Lung (tissue), 12 donors: ENCODE results near the gene ZMYND12. TPM values are rescaled to one million over a fixed set of nuclear protein-coding genes. Genes with fewer than 3 reads are reported as not detected.

Source experiments
- ATAC-seq: fragments of 200-7000 bp; cut with Tn5 transposase; one replicate; pipeline ENCODE4 v1.9.1; 2020; ENCODE audit warnings: moderate number of reproducible peaks; ENCODE audit not compliant: insufficient read depth, low FRiP score
- DNase-seq, 3 donors: peaks; one replicate each; pipeline ENCODE4 v3.0.0-alpha.2; 2013 to 2017
- H3K27ac ChIP-seq, 2 donors: one replicate each; pipeline ENCODE4 v1.5.1; 2013; ENCODE audit warnings: mild to moderate bottlenecking in 2 of 2, moderate library complexity in 2 of 2, control low read depth in 1 of 2, inconsistent platforms in 1 of 2, low read depth in 1 of 2, low read length in 1 of 2
- H3K27me3 ChIP-seq, 3 donors: one replicate each; pipeline ENCODE4 v1.5.1; 2013; ENCODE audit warnings: low read length in 2 of 3; ENCODE audit not compliant: control insufficient read depth in 3 of 3, insufficient read depth in 3 of 3
- H3K36me3 ChIP-seq, 4 donors: one replicate each; pipeline ENCODE4 v1.5.1; 2013; ENCODE audit warnings: low read length in 4 of 4, mild to moderate bottlenecking in 1 of 4, moderate library complexity in 1 of 4; ENCODE audit not compliant: control insufficient read depth in 4 of 4, insufficient read depth in 4 of 4
- H3K4me1 ChIP-seq, 5 donors: one replicate each; pipeline ENCODE4 v1.5.1; 2013; ENCODE audit warnings: low read length in 5 of 5, mild to moderate bottlenecking in 2 of 5, moderate library complexity in 1 of 5; ENCODE audit not compliant: control insufficient read depth in 5 of 5, insufficient read depth in 5 of 5
- H3K4me3 ChIP-seq: one replicate; pipeline ENCODE4 v1.5.1; 2013; ENCODE audit warnings: mild to moderate bottlenecking, control low read depth, moderate library complexity
- H3K9ac ChIP-seq, 2 donors: one replicate each; pipeline ENCODE4 v1.5.1; 2013; ENCODE audit warnings: low read length in 2 of 2, control low read depth in 1 of 2; ENCODE audit not compliant: insufficient read depth in 1 of 2
- H3K9me3 ChIP-seq, 4 donors: one replicate each; pipeline ENCODE4 v1.5.1; 2013; ENCODE audit warnings: low read length in 3 of 4, mild to moderate bottlenecking in 1 of 4, moderate library complexity in 1 of 4; ENCODE audit not compliant: control insufficient read depth in 4 of 4, insufficient read depth in 3 of 4
- CTCF ChIP-seq: IDR thresholded peaks from 2 replicates; pipeline ENCODE4 v1.5.1; 2012; ENCODE audit warnings: mild to moderate bottlenecking; ENCODE audit errors: control extremely low read depth, extremely low read depth
- WGBS, 2 donors: extraction: QIAGEN DNeasy Blood & Tissue Kit; methylation state at CpG; one replicate each; pipeline ENCODE4 v1.1.7; 2013; 5-methylcytosine and 5-hydroxymethylcytosine counted together
- polyA plus RNA-seq, 2 donors: library from polyadenylated mRNA; stranded (reverse); fragments of 200-250 nt; gene quantifications; one replicate each; pipeline ENCODE4 v1.2.1, GENCODE V29; 2013
- total RNA-seq, 2 donors: library from RNA; depleted of rRNA in 1 of 2; stranded (reverse); fragments of >200 nt in 1 of 2; gene quantifications; one replicate each; pipeline ENCODE4 v1.2.1, GENCODE V29; 2014 to 2021
- donor health status: control.
- donor health status: control.
- donor health status: Bipolar disorder and iron deficiency.
- donor health status: healthy.
- donor health status: DM: yes; HTN: yes; CAD: no.

Gene ZMYND12
- total and polyA plus RNA-seq, 4 donors = 3.9 to 9.1 (median 6.0) TPM

GRCh38 chr1:42424201-42424600 lies 31.6 kb downstream of the ZMYND12 start:
- no peak overlapping the region for H3K9ac ChIP-seq
- H3K4me1 ChIP-seq = peaks cover 0 to 30% (median 27%) of the 10 kb centered on the region in 5 donors
- no peak for TF ChIP-seq CTCF
- H3K27ac ChIP-seq = no peak overlapping the region
- no peaks in the 10 kb centered on the region for H3K9me3 ChIP-seq
- WGBS, 2 donors = 91 to 92% methylated on average over 4 of the region's 4 CpGs
- ATAC-seq (no peak), DNase-seq (no peak)
- no peaks in the 10 kb centered on the region for H3K36me3 ChIP-seq
- H3K4me3 ChIP-seq = no peak overlapping the region
- no peaks in the 10 kb centered on the region for H3K27me3 ChIP-seq

GRCh38 chr1:42423681-42424080 lies 32.1 kb downstream of the ZMYND12 start:
- TF ChIP-seq CTCF = no peak
- Histone ChIP-seq H3K4me1 (peaks cover 0 to 31% (median 27%) of the 10 kb centered on the region in 5 donors), H3K9me3 (no peaks in the 10 kb centered on the region), H3K27ac (no peak overlapping the region), H3K27me3 (no peaks in the 10 kb centered on the region), H3K4me3 (no peak overlapping the region), H3K36me3 (no peaks in the 10 kb centered on the region), H3K9ac (no peak overlapping the region)
- no peak for DNase-seq
- ATAC-seq = no peak
- 85 to 89% methylated on average over 3 of the region's 3 CpGs for WGBS, 2 donors

- H3K27ac ChIP-seq = no peak overlapping the region
Observed at GRCh38 chr1:42422737-42423136, 33.1 kb downstream of the ZMYND12 start.

More at GRCh38 chr1:42422737-42423136, 33.1 kb downstream of the ZMYND12 start:
- DNase-seq (no peak), ATAC-seq (no peak)
- H3K4me3 ChIP-seq = no peak overlapping the region
- 68 to 75% methylated on average over 9 of the region's 9 CpGs for WGBS, 2 donors
- no peaks in the 10 kb centered on the region for H3K27me3 ChIP-seq
- no peaks in the 10 kb centered on the region for H3K9me3 ChIP-seq
- no peak overlapping the region for H3K9ac ChIP-seq
- peaks cover 0 to 31% (median 27%) of the 10 kb centered on the region in 5 donors for H3K4me1 ChIP-seq
- no peaks in the 10 kb centered on the region for H3K36me3 ChIP-seq
- TF ChIP-seq CTCF = no peak
